HG02610 (cell line): ENCODE data around the gene NSMCE1.
"Not testable (repeated sequence)": the region's sequence is repeated elsewhere in the genome, so short reads cannot be mapped to it uniquely, and the experiment has no call there.

Experiments
- ATAC-seq: cut with Tn5 transposase; IDR thresholded peaks from one replicate; pipeline ENCODE4 v1.9.1; 2021; ENCODE audit warnings: mild to moderate bottlenecking, moderate library complexity; ENCODE audit not compliant: unreplicated experiment

Gene NSMCE1

DNA sequence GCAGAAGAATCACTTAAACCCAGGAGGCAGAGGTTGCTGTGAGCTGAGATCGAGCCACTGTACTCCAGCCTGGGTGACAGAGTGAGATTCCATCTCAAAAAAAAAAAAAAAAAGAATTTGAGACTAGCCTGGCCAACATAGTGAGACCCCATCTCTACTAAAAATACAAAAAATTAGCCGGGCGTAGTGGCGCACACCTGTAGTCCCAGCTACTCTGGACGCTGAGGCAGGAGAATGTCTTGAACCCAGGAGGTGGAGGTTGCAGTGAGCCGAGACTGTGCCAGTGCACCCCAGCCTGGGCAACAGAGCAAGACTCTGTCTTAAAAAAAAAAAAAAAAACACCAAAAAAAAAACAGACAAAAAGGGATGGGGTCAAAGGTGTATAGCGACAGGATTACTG is 4.1 kb upstream of the NSMCE1 start:
- not testable (repeated sequence) for ATAC-seq

DNA sequence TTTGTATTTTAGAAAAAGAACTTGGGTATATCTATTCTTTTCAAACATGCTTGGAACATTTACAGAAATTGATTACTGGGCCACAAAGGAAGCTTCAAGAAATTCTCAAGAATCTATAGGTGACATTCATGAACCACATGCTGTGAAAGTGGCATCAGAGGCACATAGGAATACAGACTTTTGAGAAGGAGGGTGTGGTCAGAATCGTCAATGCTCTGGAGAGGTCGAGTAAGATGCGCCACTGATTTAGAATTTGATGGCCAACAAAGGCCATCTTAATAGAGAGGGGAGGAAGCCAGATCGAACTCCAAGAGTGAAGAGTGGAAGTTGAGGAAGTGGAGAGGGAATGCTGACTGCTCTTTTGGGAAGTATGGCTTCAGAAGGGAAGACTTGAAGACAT is 3.5 kb upstream of the NSMCE1 start:
- no peak for ATAC-seq

DNA sequence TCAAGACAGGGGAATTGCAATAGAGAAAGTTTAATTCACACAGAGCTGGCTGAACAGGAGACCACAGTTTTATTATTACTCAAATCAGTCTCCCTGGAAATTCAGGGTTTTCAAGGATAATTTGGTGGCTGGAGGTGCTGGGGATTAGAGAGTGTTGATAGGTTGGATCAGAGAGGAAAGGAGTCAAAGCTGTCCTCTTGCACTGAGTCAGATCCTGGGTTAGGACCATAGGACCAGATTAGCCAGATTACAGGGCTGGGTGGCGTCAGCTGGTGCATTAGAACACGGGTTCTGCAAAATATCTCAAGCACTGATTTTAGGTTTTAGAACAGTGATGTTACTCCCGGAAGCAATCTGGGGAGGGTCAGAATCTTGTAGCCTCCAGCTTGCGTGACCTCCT is 1.8 kb upstream of the NSMCE1 start:
- no peak for ATAC-seq

- no peak for ATAC-seq
These were observed 953 bp upstream of the NSMCE1 start for GRCh38 chr16:27269300-27270150.

- ATAC-seq = no peak
These were observed 1.4 kb downstream of the NSMCE1 start for GRCh38 chr16:27267037-27267677.

DNA sequence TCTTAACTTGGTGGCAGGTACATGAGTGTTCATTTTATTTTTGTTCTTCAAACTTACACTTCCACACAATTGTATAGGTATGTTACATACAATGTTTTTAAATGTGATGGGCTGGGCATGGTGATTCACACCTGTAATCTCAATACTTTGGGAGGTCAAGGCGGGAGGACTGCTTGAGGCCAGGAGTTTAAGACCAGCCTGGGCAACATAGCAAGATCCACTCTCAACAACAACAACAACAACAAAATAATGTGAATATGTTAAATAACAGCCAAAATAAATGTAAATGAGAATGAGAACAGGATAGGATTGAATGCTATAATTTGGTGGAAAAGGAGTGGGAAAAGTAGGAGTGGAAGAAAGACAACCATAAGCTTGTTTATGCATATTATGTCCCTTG is 2.6 kb downstream of the NSMCE1 start:
- no peak for ATAC-seq

GRCh38 chr16:27264151-27264550 is 4.4 kb downstream of the NSMCE1 start:
- no peak for ATAC-seq

GRCh38 chr16:27262904-27263423 is 5.6 kb downstream of the NSMCE1 start:
- ATAC-seq = not testable (repeated sequence)

DNA sequence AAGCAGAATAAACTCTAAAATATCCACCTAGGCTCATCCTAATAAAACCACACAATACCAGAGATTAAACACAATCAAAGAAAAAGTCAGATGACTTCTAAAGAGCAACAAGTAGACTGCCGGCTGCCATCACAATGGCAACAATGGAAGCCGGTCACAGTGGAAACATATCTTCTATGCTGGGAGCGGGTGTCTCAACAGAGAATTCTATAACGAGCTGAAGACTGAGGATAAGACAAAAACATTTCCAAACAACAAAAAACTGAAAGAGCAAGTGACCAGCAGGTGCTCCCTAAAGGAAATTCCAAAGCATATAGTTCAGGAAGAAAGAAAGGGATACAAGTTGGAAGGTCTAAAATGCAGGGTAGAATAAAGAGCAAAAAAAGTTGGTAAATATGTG is 8.9 kb downstream of the NSMCE1 start:
- no peak for ATAC-seq

- ATAC-seq = no peak
These were observed 10.3 kb downstream of the NSMCE1 start for GRCh38 chr16:27258241-27258734.

DNA sequence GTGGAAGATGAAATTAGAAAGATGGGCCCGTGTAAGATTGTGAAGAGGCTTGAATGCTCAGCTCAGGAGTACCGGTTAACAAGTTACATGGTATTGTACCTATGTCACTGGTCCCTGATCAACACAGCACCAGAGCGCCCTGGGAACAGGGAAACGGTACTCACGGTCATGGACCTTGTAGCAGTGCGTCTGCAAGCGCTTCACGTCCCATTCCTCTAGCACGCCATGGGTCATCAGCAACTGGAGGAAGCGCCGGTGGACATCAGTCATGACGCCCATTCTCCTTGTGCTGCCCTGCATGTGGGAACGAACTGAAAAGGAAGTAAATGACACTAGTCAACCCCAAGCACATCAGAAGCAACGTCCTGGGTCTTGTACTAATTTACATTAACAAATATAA is 11.3 kb downstream of the NSMCE1 start:
- no peak for ATAC-seq

DNA sequence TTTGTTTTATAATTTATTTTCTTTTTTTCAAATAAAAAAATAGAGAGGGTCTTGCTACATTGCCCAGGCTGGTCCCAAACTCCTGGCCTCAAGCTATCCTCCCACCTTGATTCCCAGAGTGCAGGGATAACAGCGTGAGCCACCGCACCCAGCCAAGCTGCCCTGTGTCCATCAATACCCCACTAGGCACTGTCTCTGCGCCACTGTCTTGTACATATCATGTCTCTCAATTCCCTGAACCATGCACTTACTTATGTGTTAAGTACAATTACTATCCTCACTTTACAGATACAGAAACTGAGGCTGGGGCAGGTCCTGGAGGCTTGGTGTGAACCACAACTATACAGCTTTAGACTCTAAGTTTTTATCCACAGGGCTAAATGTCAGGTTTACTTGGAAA is 11.7 kb downstream of the NSMCE1 start:
- no peak for ATAC-seq

GRCh38 chr16:27254262-27254811 is 14.2 kb downstream of the NSMCE1 start:
- peak; percentile 77 for ATAC-seq

DNA sequence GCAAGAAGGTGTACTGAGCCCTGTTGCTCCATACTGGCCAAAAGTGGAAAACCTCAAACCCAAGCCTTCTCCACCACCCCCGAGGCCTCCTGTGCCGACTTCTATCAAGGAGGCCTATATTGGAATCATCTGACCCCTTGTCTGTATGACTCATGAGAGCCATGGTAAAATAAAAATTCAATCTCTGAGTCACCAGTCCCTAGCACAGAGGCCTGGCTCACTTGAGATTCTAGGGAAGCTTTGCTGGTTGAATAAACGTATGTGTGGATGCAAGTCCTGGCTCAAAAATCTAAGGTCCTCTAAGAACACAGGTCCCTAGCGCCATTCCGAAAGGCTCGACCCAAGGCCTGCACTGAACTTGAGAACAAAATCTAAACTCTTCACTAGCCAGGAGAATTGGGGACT is 15.0 kb downstream of the NSMCE1 start:
- ATAC-seq = no peak

DNA sequence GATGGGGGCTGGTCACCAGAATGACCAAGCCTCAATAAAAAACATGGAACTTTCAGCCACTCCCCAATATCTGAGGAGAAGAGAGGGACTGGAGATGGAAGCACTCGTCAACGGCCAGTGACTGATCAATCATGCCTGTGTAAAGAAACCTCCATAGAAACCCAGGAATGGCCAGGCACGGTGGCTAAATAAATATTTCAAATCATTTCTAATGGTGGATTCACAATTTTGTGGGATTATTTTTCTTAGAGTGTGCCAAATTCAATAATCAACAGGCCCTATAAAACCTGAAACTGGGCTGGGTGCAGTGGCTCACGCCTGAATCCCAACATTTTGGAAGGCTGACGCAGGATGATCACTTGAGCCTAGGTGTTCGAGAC is 16.4 kb downstream of the NSMCE1 start:
- ATAC-seq = no peak

GRCh38 chr16:27251541-27252205 is 16.9 kb downstream of the NSMCE1 start:
- no peak for ATAC-seq

DNA sequence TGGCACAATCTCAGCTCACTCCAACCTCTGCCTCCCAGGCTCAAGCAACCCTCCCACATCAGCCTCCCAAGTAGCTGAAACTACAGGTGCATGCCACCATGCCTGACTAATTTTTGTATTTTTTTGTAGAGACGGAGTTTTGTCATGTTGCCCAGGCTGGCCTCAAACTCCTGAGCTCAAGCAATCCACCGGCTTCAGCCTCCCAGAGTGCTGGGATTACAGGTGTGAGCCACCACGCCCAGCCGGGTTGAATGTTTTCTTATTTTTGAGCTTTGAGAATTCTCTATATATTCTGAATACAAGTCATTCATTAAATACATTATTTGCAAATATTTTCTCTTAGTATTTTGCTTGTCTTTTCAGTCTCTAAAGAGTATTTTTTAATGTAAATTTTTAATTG is 19.7 kb downstream of the NSMCE1 start:
- ATAC-seq = not testable (repeated sequence)

- ATAC-seq = no peak
These were observed 20.5 kb downstream of the NSMCE1 start for GRCh38 chr16:27248036-27248435.

DNA sequence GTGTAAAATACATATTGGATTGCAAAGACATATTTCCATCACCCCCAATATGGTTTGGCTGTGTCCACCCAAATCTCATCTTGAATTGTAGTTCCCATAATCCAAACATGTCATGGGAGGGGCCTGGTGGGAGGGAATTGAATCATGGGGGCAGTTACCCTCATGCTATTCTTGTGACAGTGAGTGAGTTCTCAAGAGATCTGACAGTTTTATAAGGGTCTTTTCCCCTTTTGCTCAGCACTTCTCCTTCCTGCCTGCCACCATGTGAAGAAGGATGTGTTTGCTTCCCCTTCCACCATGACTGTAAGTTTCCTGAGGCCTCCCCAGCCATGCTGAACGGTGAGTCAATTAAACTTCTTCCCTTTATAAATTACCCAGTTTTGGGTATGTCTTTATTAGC is 21.5 kb downstream of the NSMCE1 start:
- ATAC-seq = not testable (repeated sequence)

GRCh38 chr16:27246439-27246838 is 22.1 kb downstream of the NSMCE1 start:
- no peak for ATAC-seq
